ENCODE measurements around the gene DRAXIN.

The DRAXIN gene

GRCh38 chr1:11682799-11683198 lies 8.7 kb upstream of the DRAXIN start:
- no peak overlapping the region for H3K4me3 ChIP-seq (replicated peaks in 1 of 2; ENCODE audit: low read depth in 2 of 2, low read length in 2 of 2)
- no peak for TF ChIP-seq CTCF (IDR thresholded peaks at IDR 0.05; ENCODE audit: low read depth, low read length)
- DNase-seq (ENCODE audit: low read depth in 2 of 2): no peak

GRCh38 chr1:11684070-11684469 lies 7.4 kb upstream of the DRAXIN start:
- H3K4me3 ChIP-seq (replicated peaks in 1 of 2; ENCODE audit: low read depth in 2 of 2, low read length in 2 of 2): no peak overlapping the region
- DNase-seq (ENCODE audit: low read depth in 2 of 2): no peak
- TF ChIP-seq CTCF (IDR thresholded peaks at IDR 0.05; ENCODE audit: low read depth, low read length): no peak

- no peak for DNase-seq (ENCODE audit: low read depth in 2 of 2)
- H3K4me3 ChIP-seq (replicated peaks in 1 of 2; ENCODE audit: low read depth in 2 of 2, low read length in 2 of 2): no peak overlapping the region
- no peak for TF ChIP-seq CTCF (IDR thresholded peaks at IDR 0.05; ENCODE audit: low read depth, low read length)
These were observed 6.2 kb upstream of the DRAXIN start for GRCh38 chr1:11685210-11685752.

- DNase-seq (ENCODE audit: low read depth in 2 of 2): no peak
- TF ChIP-seq CTCF (IDR thresholded peaks at IDR 0.05; ENCODE audit: low read depth, low read length): no peak
- H3K4me3 ChIP-seq (replicated peaks in 1 of 2; ENCODE audit: low read depth in 2 of 2, low read length in 2 of 2): no peak overlapping the region
These were observed 3.0 kb upstream of the DRAXIN start for GRCh38 chr1:11688506-11688905.

- TF ChIP-seq CTCF (IDR thresholded peaks at IDR 0.05; ENCODE audit: low read depth, low read length): no peak
- no peak overlapping the region for H3K4me3 ChIP-seq (replicated peaks in 1 of 2; ENCODE audit: low read depth in 2 of 2, low read length in 2 of 2)
- DNase-seq (ENCODE audit: low read depth in 2 of 2): no peak
These were observed 861 bp upstream of the DRAXIN start for GRCh38 chr1:11690397-11691301.

- DNase-seq (ENCODE audit: low read depth in 2 of 2): no peak
- no peak for TF ChIP-seq CTCF (IDR thresholded peaks at IDR 0.05; ENCODE audit: low read depth, low read length)
- no peak overlapping the region for H3K4me3 ChIP-seq (replicated peaks in 1 of 2; ENCODE audit: low read depth in 2 of 2, low read length in 2 of 2)
These were observed 610 bp downstream of the DRAXIN start for GRCh38 chr1:11691928-11692711.

All from cardiac fibroblast (primary cell).